GM12878 (cell line): ENCODE data around the gene CKMT2. TPM values are rescaled to one million over a fixed set of nuclear protein-coding genes. Genes with fewer than 3 reads are reported as not detected.

Source experiments
- ATAC-seq: fragments of 200-7000 bp; cut with Tn5 transposase; 3 replicates; pipeline ENCODE4 v1.9.1; 2020; ENCODE audit warnings: mild to moderate bottlenecking, moderate library complexity
- BruUV-seq: library from RNA; stranded (reverse); fragments of 400-500 nt; replicated peaks from 2 replicates; lab custom pipeline; 2021; lab: Mats Ljungman, UMichigan
- CTCF ChIA-PET: fragments of 300-600 bp; sonication (Branson Sonifier 250); formaldehyde crosslinking; extraction: SDS; loops from one replicate; lab custom pipeline; 2021; ENCODE audit warnings: inconsistent platforms; lab: Yijun Ruan, JAX
- POLR2A ChIA-PET: fragments of 350-600 bp; formaldehyde crosslinking; extraction: SDS; loops from one replicate; lab custom pipeline; 2021; ENCODE audit warnings: inconsistent platforms; lab: Charles Lee
- RAD21 ChIA-PET: fragments of 300-600 bp; sonication (Branson Sonifier 250); formaldehyde crosslinking; loops from one replicate; lab custom pipeline; 2023; ENCODE audit warnings: antibody characterized with exemption; ENCODE audit not compliant: unreplicated experiment; lab: Charles Lee
- SMC1A ChIA-PET: fragments of 300-600 bp; sonication (Branson Sonifier 250); formaldehyde crosslinking; loops from one replicate; lab custom pipeline; 2023; ENCODE audit not compliant: unreplicated experiment, uncharacterized antibody; lab: Charles Lee
- DNase-seq: peaks from one replicate; pipeline ENCODE4 v3.0.0-alpha.2; 2011; ENCODE audit warnings: low read depth, low spot score
- FAIRE-seq: peaks from 3 replicates; lab custom pipeline; 2011; peaks lifted over from hg19 to GRCh38; lab: Jason Lieb, UNC
- H2AFZ ChIP-seq: 2 replicates; pipeline ENCODE4 v1.6.0; 2011; ENCODE audit warnings: low read depth, low read length, control low read depth; ENCODE audit not compliant: control insufficient read depth
- H3K27ac ChIP-seq: 2 replicates; pipeline ENCODE4 v1.5.1; 2011; ENCODE audit warnings: control low read depth; ENCODE audit not compliant: control insufficient read depth, insufficient read depth
- H3K27me3 ChIP-seq, 2 experiments: replicated peaks in 1 of 2; 2 replicates each; pipeline versions ENCODE4 v1.6.0 to v1.6.1; 2011; ENCODE audit warnings: low read length in 1 of 2; ENCODE audit not compliant: control insufficient read depth in 2 of 2, insufficient read depth in 2 of 2
- H3K36me3 ChIP-seq, 2 experiments: 2 replicates each; pipeline ENCODE4 v1.5.1; 2011; ENCODE audit warnings: low read length in 1 of 2; ENCODE audit not compliant: control insufficient read depth in 2 of 2, insufficient read depth in 2 of 2
- H3K4me1 ChIP-seq: 2 replicates; pipeline ENCODE4 v1.6.1; 2011; ENCODE audit warnings: mild to moderate bottlenecking, low read length, moderate library complexity, mixed read lengths; ENCODE audit not compliant: control insufficient read depth, insufficient read depth
- H3K4me2 ChIP-seq: 2 replicates; pipeline ENCODE4 v1.6.0; 2011; ENCODE audit warnings: control low read depth; ENCODE audit not compliant: control insufficient read depth, insufficient read depth
- H3K4me3 ChIP-seq: fragments of 200-600 bp; sonication (generic); 2 replicates; pipeline ENCODE4 v1.5.1; 2016
- H3K79me2 ChIP-seq: 2 replicates; pipeline ENCODE4 v1.6.0; 2011; ENCODE audit warnings: low read length; ENCODE audit not compliant: control insufficient read depth, insufficient read depth
- H3K9ac ChIP-seq: 2 replicates; pipeline ENCODE4 v1.8.0; 2011; ENCODE audit warnings: low read length, control low read depth, mixed read lengths; ENCODE audit not compliant: control insufficient read depth, insufficient read depth
- H3K9me3 ChIP-seq: replicated peaks from 3 replicates; pipeline ENCODE4 v1.5.1; 2011; ENCODE audit warnings: mild to moderate bottlenecking, low read length; ENCODE audit not compliant: control insufficient read depth, insufficient read depth
- H4K20me1 ChIP-seq: 2 replicates; pipeline ENCODE4 v1.6.0; 2011; ENCODE audit not compliant: control insufficient read depth, insufficient read depth
- BMI1 ChIP-seq: fragments of 450-650 bp; IDR thresholded peaks from 2 replicates; pipeline ENCODE4 v1.6.1; 2016; ENCODE audit warnings: mild to moderate bottlenecking, moderate library complexity, borderline replicate concordance
- EP300 ChIP-seq, 2 experiments: fragments of 150-350 bp in 1 of 2; IDR thresholded peaks; 2 replicates each; pipeline ENCODE4 v1.6.1; 2011 to 2012; ENCODE audit warnings: low read depth in 2 of 2, low read length in 2 of 2, borderline replicate concordance in 1 of 2, improper control_type of control experiment in 1 of 2, inconsistent platforms in 1 of 2; ENCODE audit not compliant: control insufficient read depth in 1 of 2
- IKZF2 ChIP-seq, 2 experiments: fragments of 450-650 bp; IDR thresholded peaks; 2 replicates each; pipeline ENCODE4 v1.6.1; 2017; ENCODE audit warnings: mild to moderate bottlenecking in 2 of 2, moderate library complexity in 2 of 2
- JUND ChIP-seq: IDR thresholded peaks from 2 replicates; pipeline ENCODE4 v1.6.1; 2012; ENCODE audit warnings: low read depth, mild to moderate bottlenecking, low read length, improper control_type of control experiment, moderate library complexity
- MEF2A ChIP-seq: IDR thresholded peaks from 2 replicates; pipeline ENCODE4 v1.6.1; 2011; ENCODE audit warnings: low read depth, mild to moderate bottlenecking, low read length, moderate library complexity; ENCODE audit not compliant: insufficient read depth
- NFXL1 ChIP-seq: fragments of 450-650 bp; IDR thresholded peaks from 2 replicates; pipeline ENCODE4 v1.6.1; 2017; ENCODE audit warnings: antibody characterized with exemption, mild to moderate bottlenecking, borderline replicate concordance
- RELA ChIP-seq: fragments of 450-650 bp; IDR thresholded peaks from 2 replicates; pipeline ENCODE4 v1.8.0; 2014; ENCODE audit warnings: borderline replicate concordance; ENCODE audit not compliant: partially characterized antibody
- RUNX3 ChIP-seq: IDR thresholded peaks from 2 replicates; pipeline ENCODE4 v1.6.1; 2012; ENCODE audit warnings: low read length, inconsistent platforms
- SMAD1 ChIP-seq: fragments of 450-650 bp; IDR thresholded peaks from 2 replicates; pipeline ENCODE4 v1.6.1; 2018; ENCODE audit warnings: mild to moderate bottlenecking, low read depth; ENCODE audit not compliant: partially characterized antibody
- SP1 ChIP-seq: IDR thresholded peaks from one replicate; pipeline ENCODE4 v1.6.1; 2011; ENCODE audit warnings: low read depth, low read length
- STAT3 ChIP-seq: IDR thresholded peaks from 2 replicates; pipeline ENCODE4 v1.6.1; 2011; ENCODE audit warnings: low read depth, low read length, improper control_type of control experiment
- TARDBP ChIP-seq: IDR thresholded peaks from 2 replicates; pipeline ENCODE4 v1.6.1; 2016; ENCODE audit warnings: borderline replicate concordance
- TBL1XR1 ChIP-seq: IDR thresholded peaks from 2 replicates; pipeline ENCODE4 v1.6.1; 2012; ENCODE audit warnings: low read depth, low read length, improper control_type of control experiment
- YBX1 ChIP-seq: fragments of 450-650 bp; IDR thresholded peaks from 2 replicates; pipeline ENCODE4 v1.6.1; 2016; ENCODE audit warnings: antibody characterized with exemption
- YY1 ChIP-seq: IDR thresholded peaks from 2 replicates; pipeline ENCODE4 v1.6.1; 2011; ENCODE audit warnings: low read depth, mild to moderate bottlenecking, low read length
- WGBS: methylation state at CpG from one replicate; pipeline ENCODE4 v1.1.6; 2016; ENCODE audit warnings: low lambda C conversion rate; ENCODE audit not compliant: insufficient replicate concordance, insufficient coverage; ENCODE audit errors: missing lambda C conversion rate; 5-methylcytosine and 5-hydroxymethylcytosine counted together
- in situ Hi-C: fragments of 300-500 bp; cut with MboI; formaldehyde crosslinking; loops from 9 replicates; pipeline ENCODE4 v1.14.3; 2018; ENCODE audit warnings: mixed read lengths
- intact Hi-C: fragments of 100-400 bp; cut with micrococcal nuclease; formaldehyde crosslinking; loops from one replicate; pipeline ENCODE4 v1.14.2; 2022; ENCODE audit not compliant: unreplicated experiment
- polyA plus RNA-seq, 11 experiments: library from polyadenylated mRNA; depleted of rRNA in 4 of 11; unstranded in 6 of 11; stranded (reverse) in 5 of 11; fragments of >200 nt; fragmentation: Nextera tagmentation in 4 of 11; fragmentation: Illumina TruSeq in 1 of 11; extraction: Ambion mirVana in 4 of 11; extraction: Trizol in 1 of 11; gene quantifications; 1 replicate in 1 of 11; 2 replicates in 10 of 11; pipeline versions ENCODE4 v1.2.1 to v1.2.3, GENCODE V29; 2011 to 2016; ENCODE audit warnings: inconsistent platforms in 2 of 11, missing spikeins in 2 of 11, low read depth in 1 of 11
- total RNA-seq, 4 experiments: library from RNA; depleted of rRNA in 3 of 4; stranded (reverse); fragments of >200 nt in 3 of 4; fragmentation: Illumina TruSeq in 1 of 4; extraction: Trizol in 1 of 4; gene quantifications; 2 replicates each; pipeline versions ENCODE4 v1.2.1 to v1.2.3, GENCODE V29; 2013 to 2021
- TF ChIP-seq, protein P1 (sequence below): IDR thresholded peaks from 2 replicates; pipeline ENCODE4 v1.6.1; 2011; ENCODE audit warnings: borderline replicate concordance, low read depth, mild to moderate bottlenecking, moderate library complexity, mixed read lengths, low read length; ENCODE audit not compliant: insufficient read depth; ENCODE audit errors: extremely low read length
- TF ChIP-seq, protein P2 (sequence below): fragments of 450-650 bp; conservative IDR thresholded peaks from 2 replicates; pipeline ENCODE4 v1.6.1; 2017; ENCODE audit warnings: mild to moderate bottlenecking, moderate library complexity
- TF ChIP-seq, protein P3 (sequence below): fragments of 150-350 bp; IDR thresholded peaks from 2 replicates; pipeline ENCODE4 v1.6.1; 2016; ENCODE audit warnings: low read depth, low read length

CKMT2 gene
- total and polyA plus RNA-seq, 10 of the 15 experiments (the other 5 are each of a cell fraction or from before 2014, with no cell fraction given) = 0.70 to 1.2 TPM; not detected in 8

DNA sequence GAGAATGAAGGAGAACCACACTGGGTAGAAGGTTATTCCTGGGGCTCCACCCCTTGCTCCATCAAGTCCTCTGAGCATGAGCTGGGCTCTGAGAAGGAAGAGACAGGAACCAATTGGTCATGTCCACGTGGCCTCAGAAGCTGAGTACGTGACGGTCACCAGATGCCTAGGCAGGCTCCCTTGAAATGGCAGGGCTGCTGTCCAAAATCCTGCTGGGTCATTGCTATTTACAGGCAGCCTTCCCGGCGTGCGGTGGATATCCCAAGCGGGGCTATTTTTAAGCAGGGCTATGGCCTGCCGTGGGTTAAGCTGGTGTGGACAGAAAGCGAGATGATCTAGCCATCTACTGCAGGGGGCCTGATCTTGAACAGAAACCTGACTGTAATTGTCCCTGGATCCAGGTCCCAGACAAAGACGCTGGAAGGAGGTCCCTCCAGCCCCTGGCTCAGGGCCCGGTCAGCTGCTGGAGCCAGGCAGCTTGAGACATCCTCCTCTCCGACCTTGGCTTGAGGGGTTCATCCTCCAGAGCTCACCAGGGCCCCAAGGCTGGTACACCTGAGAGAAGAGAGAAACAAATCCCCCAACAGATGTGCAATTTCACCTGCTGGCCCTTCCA, 550 bp upstream of the CKMT2 start (continued):
- TF ChIP-seq TBL1XR1 = no peak
- no peak for TF ChIP-seq YBX1
- TF ChIP-seq SP1 = no peak
- TF ChIP-seq STAT3 = no peak
- TF ChIP-seq NFXL1 = no peak
- TF ChIP-seq TARDBP = no peak
- no peak for TF ChIP-seq MEF2A
- TF ChIP-seq SMAD1 = no peak

DNA sequence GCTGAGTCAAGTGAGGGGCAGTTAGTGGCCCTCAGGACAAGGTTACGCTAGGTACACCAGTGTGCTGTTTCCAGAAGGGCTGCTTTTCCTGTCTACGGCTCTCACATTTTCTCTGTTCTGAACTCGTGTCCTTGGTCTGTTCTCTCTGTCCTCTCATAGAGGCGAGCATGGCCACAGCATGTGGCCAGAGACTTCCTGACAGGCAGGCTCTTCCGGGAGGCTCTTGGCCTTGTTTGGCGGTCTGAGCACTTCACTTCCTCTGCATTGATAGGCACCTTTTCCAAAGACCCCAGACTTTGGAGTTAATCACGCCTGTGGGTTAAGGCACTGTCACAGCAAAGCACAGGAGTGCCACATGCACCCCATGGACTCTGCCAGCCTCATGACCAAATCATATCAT, 1.2 kb downstream of the CKMT2 start:
- DNase-seq (no peak), FAIRE-seq (no peak), ATAC-seq (no peak)
- H3K4me3 ChIP-seq = no peak overlapping the region
- intact Hi-C loops (no loop called here), in situ Hi-C loops (no loop called here)
- SMC1A ChIA-PET = interaction anchor here (1.1 kb wide), 1 partner anchor 9 kb away, joined by 4 read pairs; no protein-coding TSS in a partner anchor
- CTCF ChIA-PET = no interaction called here
- H3K9me3 ChIP-seq = no peaks in the 10 kb centered on the region
- no peaks in the 10 kb centered on the region for H3K79me2 ChIP-seq
- no TSS peak for BruUV-seq
- H4K20me1 ChIP-seq = no peaks in the 10 kb centered on the region
- H3K4me1 ChIP-seq = no peaks in the 10 kb centered on the region
- POLR2A ChIA-PET = interaction anchor here (0.6 kb wide), 1 partner anchor 53 kb away, joined by 3 read pairs; no protein-coding TSS in a partner anchor
- no peak overlapping the region for H3K27ac ChIP-seq
- no peaks in the 10 kb centered on the region for H3K36me3 ChIP-seq
- RAD21 ChIA-PET = no interaction called here
- no peak overlapping the region for H3K4me2 ChIP-seq
- H3K27me3 ChIP-seq = no peaks in the 10 kb centered on the region
- H3K9ac ChIP-seq = no peak overlapping the region
- 80% methylated on average over 7 of the region's 7 CpGs for WGBS
- no peak overlapping the region for H2AFZ ChIP-seq
- TF ChIP-seq YY1 = no peak
- TF ChIP-seq IKZF2 (IDR thresholded peaks at IDR 0.05) = no peak
- TF ChIP-seq, protein P1, sequence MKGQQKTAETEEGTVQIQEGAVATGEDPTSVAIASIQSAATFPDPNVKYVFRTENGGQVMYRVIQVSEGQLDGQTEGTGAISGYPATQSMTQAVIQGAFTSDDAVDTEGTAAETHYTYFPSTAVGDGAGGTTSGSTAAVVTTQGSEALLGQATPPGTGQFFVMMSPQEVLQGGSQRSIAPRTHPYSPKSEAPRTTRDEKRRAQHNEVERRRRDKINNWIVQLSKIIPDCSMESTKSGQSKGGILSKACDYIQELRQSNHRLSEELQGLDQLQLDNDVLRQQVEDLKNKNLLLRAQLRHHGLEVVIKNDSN = no peak
- no peak for TF ChIP-seq RELA
- TF ChIP-seq, protein P2, sequence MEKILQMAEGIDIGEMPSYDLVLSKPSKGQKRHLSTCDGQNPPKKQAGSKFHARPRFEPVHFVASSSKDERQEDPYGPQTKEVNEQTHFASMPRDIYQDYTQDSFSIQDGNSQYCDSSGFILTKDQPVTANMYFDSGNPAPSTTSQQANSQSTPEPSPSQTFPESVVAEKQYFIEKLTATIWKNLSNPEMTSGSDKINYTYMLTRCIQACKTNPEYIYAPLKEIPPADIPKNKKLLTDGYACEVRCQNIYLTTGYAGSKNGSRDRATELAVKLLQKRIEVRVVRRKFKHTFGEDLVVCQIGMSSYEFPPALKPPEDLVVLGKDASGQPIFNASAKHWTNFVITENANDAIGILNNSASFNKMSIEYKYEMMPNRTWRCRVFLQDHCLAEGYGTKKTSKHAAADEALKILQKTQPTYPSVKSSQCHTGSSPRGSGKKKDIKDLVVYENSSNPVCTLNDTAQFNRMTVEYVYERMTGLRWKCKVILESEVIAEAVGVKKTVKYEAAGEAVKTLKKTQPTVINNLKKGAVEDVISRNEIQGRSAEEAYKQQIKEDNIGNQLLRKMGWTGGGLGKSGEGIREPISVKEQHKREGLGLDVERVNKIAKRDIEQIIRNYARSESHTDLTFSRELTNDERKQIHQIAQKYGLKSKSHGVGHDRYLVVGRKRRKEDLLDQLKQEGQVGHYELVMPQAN = no peak
- no peak for TF ChIP-seq BMI1
- TF ChIP-seq NFXL1 = no peak
- TF ChIP-seq RUNX3 = no peak
- no peak for TF ChIP-seq JUND
- TF ChIP-seq, protein P3, sequence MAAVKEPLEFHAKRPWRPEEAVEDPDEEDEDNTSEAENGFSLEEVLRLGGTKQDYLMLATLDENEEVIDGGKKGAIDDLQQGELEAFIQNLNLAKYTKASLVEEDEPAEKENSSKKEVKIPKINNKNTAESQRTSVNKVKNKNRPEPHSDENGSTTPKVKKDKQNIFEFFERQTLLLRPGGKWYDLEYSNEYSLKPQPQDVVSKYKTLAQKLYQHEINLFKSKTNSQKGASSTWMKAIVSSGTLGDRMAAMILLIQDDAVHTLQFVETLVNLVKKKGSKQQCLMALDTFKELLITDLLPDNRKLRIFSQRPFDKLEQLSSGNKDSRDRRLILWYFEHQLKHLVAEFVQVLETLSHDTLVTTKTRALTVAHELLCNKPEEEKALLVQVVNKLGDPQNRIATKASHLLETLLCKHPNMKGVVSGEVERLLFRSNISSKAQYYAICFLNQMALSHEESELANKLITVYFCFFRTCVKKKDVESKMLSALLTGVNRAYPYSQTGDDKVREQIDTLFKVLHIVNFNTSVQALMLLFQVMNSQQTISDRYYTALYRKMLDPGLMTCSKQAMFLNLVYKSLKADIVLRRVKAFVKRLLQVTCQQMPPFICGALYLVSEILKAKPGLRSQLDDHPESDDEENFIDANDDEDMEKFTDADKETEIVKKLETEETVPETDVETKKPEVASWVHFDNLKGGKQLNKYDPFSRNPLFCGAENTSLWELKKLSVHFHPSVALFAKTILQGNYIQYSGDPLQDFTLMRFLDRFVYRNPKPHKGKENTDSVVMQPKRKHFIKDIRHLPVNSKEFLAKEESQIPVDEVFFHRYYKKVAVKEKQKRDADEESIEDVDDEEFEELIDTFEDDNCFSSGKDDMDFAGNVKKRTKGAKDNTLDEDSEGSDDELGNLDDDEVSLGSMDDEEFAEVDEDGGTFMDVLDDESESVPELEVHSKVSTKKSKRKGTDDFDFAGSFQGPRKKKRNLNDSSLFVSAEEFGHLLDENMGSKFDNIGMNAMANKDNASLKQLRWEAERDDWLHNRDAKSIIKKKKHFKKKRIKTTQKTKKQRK = no peak
- no peak for TF ChIP-seq EP300 (IDR thresholded peaks at IDR 0.05; ENCODE audit: borderline replicate concordance in 1 of 2, control insufficient read depth in 1 of 2, low read depth in 2 of 2, low read length in 2 of 2)
